Panc1 (cell line): Measurements from ENCODE around the gene FAM229A. TPM values are rescaled to one million over a fixed set of nuclear protein-coding genes. Genes with fewer than 3 reads are reported as not detected.

Source experiments
- ATAC-seq: fragments of 200-7000 bp; cut with Tn5 transposase; 2 replicates; pipeline ENCODE4 v1.9.1; 2020; ENCODE audit warnings: mild to moderate bottlenecking, moderate library complexity
- BruUV-seq: library from RNA; stranded (reverse); fragments of 400-500 nt; replicated peaks from 2 replicates; lab custom pipeline; 2021; lab: Mats Ljungman, UMichigan
- CTCF ChIA-PET: fragments of 300-600 bp; sonication (Branson Sonifier 250); formaldehyde crosslinking; loops from one replicate; lab custom pipeline; 2022; ENCODE audit warnings: antibody characterized with exemption; lab: Charles Lee
- POLR2A ChIA-PET: fragments of 300-600 bp; sonication (Branson Sonifier 250); formaldehyde crosslinking; loops from one replicate; lab custom pipeline; 2022; ENCODE audit warnings: antibody characterized with exemption; lab: Charles Lee
- DNase-seq: peaks from one replicate; pipeline ENCODE4 v3.0.0-alpha.2; 2010; ENCODE audit warnings: low read depth, low spot score
- H3K27ac ChIP-seq: 2 replicates; pipeline ENCODE4 v1.5.1; 2011; ENCODE audit warnings: mild to moderate bottlenecking, low read length, inconsistent platforms
- H3K27me3 ChIP-seq: fragments of 200-500 bp; sonication (Bioruptor generic); 2 replicates; pipeline ENCODE4 v1.6.0; 2014; ENCODE audit warnings: low read length, inconsistent platforms; ENCODE audit not compliant: control insufficient read depth, insufficient read depth
- H3K36me3 ChIP-seq: fragments of 200-500 bp; sonication (Bioruptor generic); 2 replicates; pipeline ENCODE4 v1.5.1; 2014; ENCODE audit warnings: inconsistent platforms, mild to moderate bottlenecking, low read length, moderate library complexity; ENCODE audit not compliant: control insufficient read depth, insufficient read depth
- H3K4me1 ChIP-seq: 2 replicates; pipeline ENCODE4 v1.5.1; 2011; ENCODE audit warnings: inconsistent platforms, mild to moderate bottlenecking, low read length, moderate library complexity; ENCODE audit not compliant: control insufficient read depth, insufficient read depth
- H3K4me3 ChIP-seq, 2 experiments: 2 replicates each; pipeline ENCODE4 v1.5.1; 2011 to 2012; ENCODE audit warnings: low read depth in 2 of 2, low read length in 2 of 2, mild to moderate bottlenecking in 2 of 2, inconsistent platforms in 1 of 2, moderate library complexity in 1 of 2
- H3K9me3 ChIP-seq: fragments of 200-500 bp; sonication (Bioruptor generic); 2 replicates; pipeline ENCODE4 v1.5.1; 2014; ENCODE audit warnings: low read depth, mild to moderate bottlenecking, inconsistent platforms, low read length, moderate library complexity; ENCODE audit not compliant: control insufficient read depth, insufficient read depth
- POLR2AphosphoS5 ChIP-seq: IDR thresholded peaks from 2 replicates; pipeline ENCODE4 v1.6.1; 2012; ENCODE audit warnings: mild to moderate bottlenecking, low read depth, low read length, moderate library complexity
- SIN3A ChIP-seq: IDR thresholded peaks from 2 replicates; pipeline ENCODE4 v1.6.1; 2012; ENCODE audit warnings: low read depth, mild to moderate bottlenecking, low read length, moderate library complexity, borderline replicate concordance; ENCODE audit not compliant: insufficient read depth
- TCF7L2 ChIP-seq: IDR thresholded peaks from 2 replicates; pipeline ENCODE4 v1.6.1; 2011; ENCODE audit warnings: mild to moderate bottlenecking, low read depth, low read length, inconsistent platforms
- in situ Hi-C: cut with HindIII; loops from 2 replicates; pipeline ENCODE4 v1.10.0; 2016; ENCODE audit warnings: low sequenced_read_pairs, low pct_unique_long_range_greater_than_20kb
- intact Hi-C: fragments of 100-400 bp; cut with micrococcal nuclease; formaldehyde crosslinking; loops from one replicate; pipeline ENCODE4 v1.10.0; 2022; ENCODE audit not compliant: unreplicated experiment
- total RNA-seq: library from RNA; stranded (reverse); gene quantifications from one replicate; pipeline ENCODE4 v1.2.1, GENCODE V29; 2021; ENCODE audit not compliant: unreplicated experiment
- TF ChIP-seq, protein P1 (sequence below), 2 experiments: IDR thresholded peaks; 2 replicates each; pipeline ENCODE4 v1.6.1; 2011 to 2012; ENCODE audit warnings: low read depth in 2 of 2, control low read depth in 1 of 2, low read length in 1 of 2, mild to moderate bottlenecking in 1 of 2, moderate library complexity in 1 of 2; ENCODE audit not compliant: insufficient read depth in 1 of 2
- TF ChIP-seq, protein P2 (sequence below): fragments of 450-650 bp; IDR thresholded peaks from 2 replicates; pipeline ENCODE4 v1.5.1; 2017; ENCODE audit warnings: mild to moderate bottlenecking

The FAM229A gene
- total RNA-seq, 1 experiment from 2014 or later = 6.7 TPM

- Histone ChIP-seq H3K4me1 (peaks cover 37% of the 10 kb centered on the region), H3K27me3 (no peaks in the 10 kb centered on the region), H3K27ac (peak overlapping the region; percentile 79), H3K9me3 (no peaks in the 10 kb centered on the region), H3K36me3 (peaks cover 5% of the 10 kb centered on the region), H3K4me3 (no peak overlapping the region)
- ChIA-PET CTCF (interaction anchor here (0.6 to 0.7 kb wide), 4 partner anchors 13 to 810 kb away, joined by 6 to 9 read pairs (median 7); no protein-coding TSS in a partner anchor), POLR2A (no interaction called here)
- no TSS peak for BruUV-seq
- in situ Hi-C loops (no loop called here), intact Hi-C loops (no loop called here)
- TF ChIP-seq, protein P1, sequence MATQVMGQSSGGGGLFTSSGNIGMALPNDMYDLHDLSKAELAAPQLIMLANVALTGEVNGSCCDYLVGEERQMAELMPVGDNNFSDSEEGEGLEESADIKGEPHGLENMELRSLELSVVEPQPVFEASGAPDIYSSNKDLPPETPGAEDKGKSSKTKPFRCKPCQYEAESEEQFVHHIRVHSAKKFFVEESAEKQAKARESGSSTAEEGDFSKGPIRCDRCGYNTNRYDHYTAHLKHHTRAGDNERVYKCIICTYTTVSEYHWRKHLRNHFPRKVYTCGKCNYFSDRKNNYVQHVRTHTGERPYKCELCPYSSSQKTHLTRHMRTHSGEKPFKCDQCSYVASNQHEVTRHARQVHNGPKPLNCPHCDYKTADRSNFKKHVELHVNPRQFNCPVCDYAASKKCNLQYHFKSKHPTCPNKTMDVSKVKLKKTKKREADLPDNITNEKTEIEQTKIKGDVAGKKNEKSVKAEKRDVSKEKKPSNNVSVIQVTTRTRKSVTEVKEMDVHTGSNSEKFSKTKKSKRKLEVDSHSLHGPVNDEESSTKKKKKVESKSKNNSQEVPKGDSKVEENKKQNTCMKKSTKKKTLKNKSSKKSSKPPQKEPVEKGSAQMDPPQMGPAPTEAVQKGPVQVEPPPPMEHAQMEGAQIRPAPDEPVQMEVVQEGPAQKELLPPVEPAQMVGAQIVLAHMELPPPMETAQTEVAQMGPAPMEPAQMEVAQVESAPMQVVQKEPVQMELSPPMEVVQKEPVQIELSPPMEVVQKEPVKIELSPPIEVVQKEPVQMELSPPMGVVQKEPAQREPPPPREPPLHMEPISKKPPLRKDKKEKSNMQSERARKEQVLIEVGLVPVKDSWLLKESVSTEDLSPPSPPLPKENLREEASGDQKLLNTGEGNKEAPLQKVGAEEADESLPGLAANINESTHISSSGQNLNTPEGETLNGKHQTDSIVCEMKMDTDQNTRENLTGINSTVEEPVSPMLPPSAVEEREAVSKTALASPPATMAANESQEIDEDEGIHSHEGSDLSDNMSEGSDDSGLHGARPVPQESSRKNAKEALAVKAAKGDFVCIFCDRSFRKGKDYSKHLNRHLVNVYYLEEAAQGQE (IDR thresholded peaks at IDR 0.05; ENCODE audit: insufficient read depth in 1 of 2, low read depth in 2 of 2, low read length in 1 of 2) = no peak
- no peak for TF ChIP-seq SIN3A
- TF ChIP-seq TCF7L2 = 0 out of 2 replicates have a peak, but pooled peaks have one; percentile 51
- ATAC-seq (peak; percentile 41), DNase-seq (no peak)
Observed at GRCh38 chr1:32337855-32338636, 24.2 kb downstream of the FAM229A start.

DNA sequence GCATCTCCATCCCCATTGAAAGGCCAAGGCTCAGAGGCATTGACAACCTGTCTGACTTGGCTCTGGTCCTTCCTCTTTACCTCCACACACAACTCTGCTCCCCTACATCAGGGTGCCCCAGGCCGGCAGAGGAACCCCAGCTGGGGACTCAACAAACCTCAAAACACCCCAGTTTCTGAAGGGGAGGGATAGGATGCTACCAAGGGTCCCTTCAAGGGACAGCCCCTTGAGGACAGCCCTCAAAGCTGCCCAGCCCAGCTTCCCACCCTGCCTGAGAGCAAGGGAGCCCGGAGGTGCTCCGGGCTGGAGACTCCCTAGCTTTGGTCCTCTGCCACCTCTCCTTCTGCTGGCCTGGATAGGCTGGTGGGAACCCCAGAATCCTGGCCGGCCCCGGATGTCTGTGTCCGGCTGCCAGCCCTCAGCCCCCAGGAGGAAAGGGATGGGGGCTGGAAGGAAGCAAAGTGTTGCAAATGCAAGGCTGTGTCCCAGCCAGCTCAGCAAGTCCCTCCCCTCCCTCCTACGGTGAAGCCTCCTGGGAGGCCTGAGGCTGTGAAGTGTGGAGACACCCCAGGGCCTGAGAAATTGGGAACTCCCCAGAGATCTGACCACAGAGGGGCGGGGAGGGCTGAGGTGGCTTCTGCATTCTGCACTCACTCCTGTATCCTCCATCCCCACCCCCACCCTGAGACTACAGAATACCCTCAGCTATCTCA, 25.2 kb downstream of the FAM229A start:
- ChIA-PET CTCF (interaction anchor here (0.6 to 0.8 kb wide), 4 partner anchors 14 to 811 kb away, joined by 3 to 9 read pairs (median 6); no protein-coding TSS in a partner anchor), POLR2A (interaction anchor here (0.6 to 1.0 kb wide), 2 partner anchors 9 to 187 kb away, joined by 4 to 15 read pairs; no protein-coding TSS in a partner anchor)
- no peak overlapping the region for H3K27ac ChIP-seq
- TF ChIP-seq, protein P2, sequence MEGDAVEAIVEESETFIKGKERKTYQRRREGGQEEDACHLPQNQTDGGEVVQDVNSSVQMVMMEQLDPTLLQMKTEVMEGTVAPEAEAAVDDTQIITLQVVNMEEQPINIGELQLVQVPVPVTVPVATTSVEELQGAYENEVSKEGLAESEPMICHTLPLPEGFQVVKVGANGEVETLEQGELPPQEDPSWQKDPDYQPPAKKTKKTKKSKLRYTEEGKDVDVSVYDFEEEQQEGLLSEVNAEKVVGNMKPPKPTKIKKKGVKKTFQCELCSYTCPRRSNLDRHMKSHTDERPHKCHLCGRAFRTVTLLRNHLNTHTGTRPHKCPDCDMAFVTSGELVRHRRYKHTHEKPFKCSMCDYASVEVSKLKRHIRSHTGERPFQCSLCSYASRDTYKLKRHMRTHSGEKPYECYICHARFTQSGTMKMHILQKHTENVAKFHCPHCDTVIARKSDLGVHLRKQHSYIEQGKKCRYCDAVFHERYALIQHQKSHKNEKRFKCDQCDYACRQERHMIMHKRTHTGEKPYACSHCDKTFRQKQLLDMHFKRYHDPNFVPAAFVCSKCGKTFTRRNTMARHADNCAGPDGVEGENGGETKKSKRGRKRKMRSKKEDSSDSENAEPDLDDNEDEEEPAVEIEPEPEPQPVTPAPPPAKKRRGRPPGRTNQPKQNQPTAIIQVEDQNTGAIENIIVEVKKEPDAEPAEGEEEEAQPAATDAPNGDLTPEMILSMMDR = no peak
- TF ChIP-seq, protein P1 (IDR thresholded peaks at IDR 0.05; ENCODE audit: insufficient read depth in 1 of 2, low read depth in 2 of 2, low read length in 1 of 2) = no peak
- no peak for TF ChIP-seq SIN3A
- TF ChIP-seq TCF7L2 = no peak
- TF ChIP-seq POLR2AphosphoS5 = no peak
- no peaks in the 10 kb centered on the region for H3K27me3 ChIP-seq
- H3K36me3 ChIP-seq = peaks cover 8% of the 10 kb centered on the region
- peaks cover 46% of the 10 kb centered on the region for H3K4me1 ChIP-seq
- BruUV-seq = no TSS peak
- ATAC-seq = no peak
- no peak for DNase-seq
- intact Hi-C loops (no loop called here), in situ Hi-C loops (no loop called here)
- no peak overlapping the region for H3K4me3 ChIP-seq
- H3K9me3 ChIP-seq = no peaks in the 10 kb centered on the region
